Forelimb muscle (tissue), 1 donor: ENCODE data around the gene PTGES3L. TPM values are rescaled to one million over a fixed set of nuclear protein-coding genes. Genes with fewer than 3 reads are reported as not detected.
"Not testable (repeated sequence)": the region's sequence is repeated elsewhere in the genome, so short reads cannot be mapped to it uniquely, and the experiment has no call there.

Source experiments
- DNase-seq: peaks from one replicate; pipeline ENCODE4 v3.0.0-alpha.2; 2013; ENCODE audit warnings: low read depth
- polyA plus RNA-seq: library from polyadenylated mRNA; unstranded; fragments of 120-200 nt; gene quantifications from one replicate; pipeline ENCODE4 v1.2.1, GENCODE V29; 2013; ENCODE audit not compliant: insufficient read length

The PTGES3L gene
- polyA plus RNA-seq, 1 donor: 88.8 TPM

DNA sequence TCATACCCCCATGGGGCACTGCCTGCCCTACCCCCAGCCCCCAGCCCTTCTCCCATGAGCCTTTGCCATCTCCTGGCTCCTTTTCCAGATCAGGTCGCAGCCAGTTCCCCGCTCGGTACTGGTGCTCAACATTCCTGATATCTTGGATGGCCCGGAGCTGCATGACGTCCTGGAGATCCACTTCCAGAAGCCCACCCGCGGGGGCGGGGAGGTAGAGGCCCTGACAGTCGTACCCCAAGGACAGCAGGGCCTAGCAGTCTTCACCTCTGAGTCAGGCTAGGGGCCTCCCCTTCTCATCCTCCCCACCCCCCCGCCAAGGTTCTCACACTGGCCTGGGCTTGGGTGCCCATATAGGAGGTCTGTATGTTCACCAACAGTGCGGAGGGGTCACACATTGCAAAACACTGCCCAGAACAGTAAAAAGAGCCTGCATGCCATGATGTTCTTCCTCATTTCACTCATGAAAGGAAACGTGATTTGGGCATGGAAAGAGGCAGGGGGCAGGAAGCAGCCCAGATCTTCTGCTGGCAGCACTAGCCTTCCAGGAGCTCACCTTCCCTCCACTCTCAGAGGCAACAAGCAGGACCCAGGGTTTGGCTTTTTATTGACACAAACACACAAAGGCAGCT is 34.3 kb upstream of the PTGES3L start:
- no peak for DNase-seq

DNA sequence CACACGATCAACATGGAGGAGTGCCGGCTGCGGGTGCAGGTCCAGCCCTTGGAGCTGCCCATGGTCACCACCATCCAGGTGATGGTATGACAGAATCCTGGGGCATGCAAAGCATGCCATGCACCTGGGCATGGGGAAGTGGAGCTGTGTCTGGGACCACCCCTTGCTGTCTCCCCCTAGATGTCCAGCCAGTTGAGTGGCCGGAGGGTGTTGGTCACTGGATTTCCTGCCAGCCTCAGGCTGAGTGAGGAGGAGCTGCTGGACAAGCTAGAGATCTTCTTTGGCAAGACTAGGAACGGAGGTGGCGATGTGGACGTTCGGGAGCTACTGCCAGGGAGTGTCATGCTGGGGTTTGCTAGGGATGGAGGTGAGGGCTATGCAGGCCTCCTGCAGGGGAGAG is 33.4 kb upstream of the PTGES3L start:
- no peak for DNase-seq

DNA sequence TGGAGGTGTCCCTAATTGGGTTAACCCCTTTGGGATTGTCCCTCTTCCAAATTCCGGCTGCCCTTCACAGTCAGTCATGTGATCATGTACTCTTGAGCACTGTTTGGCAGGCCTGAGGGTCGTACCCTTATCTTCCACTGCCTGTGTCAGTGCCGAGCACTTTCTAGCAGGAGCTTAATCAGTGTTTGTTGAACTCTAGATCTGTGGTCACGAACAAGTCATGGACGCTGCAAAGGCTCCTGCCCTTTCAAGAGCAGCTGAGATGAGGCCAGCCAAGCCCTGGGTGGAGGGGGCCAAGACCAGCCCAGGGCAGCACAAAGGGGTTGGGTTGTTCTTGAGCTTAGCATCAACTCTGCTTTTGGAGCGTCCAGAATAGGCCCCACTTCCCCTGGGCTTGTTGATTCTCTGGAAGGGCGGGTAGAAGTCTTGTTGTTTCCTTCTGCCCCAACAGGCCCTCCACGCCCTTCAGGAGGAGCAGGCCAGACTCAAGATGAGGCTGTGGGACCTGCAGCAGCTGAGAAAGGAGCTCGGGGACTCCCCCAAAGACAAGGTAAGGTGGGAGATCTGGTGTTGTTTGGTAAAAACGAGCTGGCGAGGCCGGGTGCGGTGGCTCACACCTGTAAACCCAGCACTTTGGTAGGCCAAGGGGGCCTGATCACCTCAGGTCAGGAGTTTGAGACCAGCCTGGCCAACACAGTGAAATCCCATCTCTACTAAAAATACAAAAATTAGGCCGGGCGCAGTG is 32.0 kb upstream of the PTGES3L start:
- DNase-seq: no peak

DNA sequence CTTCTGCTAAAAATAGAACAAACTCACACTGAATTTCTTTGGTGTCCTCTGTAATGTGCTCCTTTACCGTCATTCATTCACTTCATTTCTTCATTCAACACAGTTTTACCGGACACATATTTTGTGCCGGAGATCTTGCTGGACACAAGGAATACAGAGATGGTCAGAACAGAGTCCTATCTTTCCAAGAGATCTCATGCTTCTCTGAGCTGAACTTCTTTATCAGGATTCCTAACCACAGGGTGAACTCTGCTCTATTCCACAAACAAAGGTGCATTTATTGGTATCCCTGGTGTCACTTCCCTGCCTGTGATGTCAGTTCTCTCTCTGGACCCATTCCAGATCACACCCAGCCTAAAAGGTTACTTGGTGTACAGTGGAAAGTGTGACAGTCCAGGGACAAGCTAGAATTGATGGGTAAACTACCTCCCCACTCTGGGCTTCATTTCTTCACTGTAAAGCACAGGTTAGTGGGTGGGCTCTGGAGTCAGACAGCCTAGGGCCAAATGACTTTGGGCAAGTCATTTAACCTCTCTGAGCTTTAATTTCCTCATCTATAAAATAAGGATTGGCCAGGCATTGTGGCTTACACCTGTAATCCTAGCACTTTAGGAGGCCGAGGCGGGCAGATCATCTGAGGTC is 30.9 kb upstream of the PTGES3L start:
- no peak for DNase-seq

DNA sequence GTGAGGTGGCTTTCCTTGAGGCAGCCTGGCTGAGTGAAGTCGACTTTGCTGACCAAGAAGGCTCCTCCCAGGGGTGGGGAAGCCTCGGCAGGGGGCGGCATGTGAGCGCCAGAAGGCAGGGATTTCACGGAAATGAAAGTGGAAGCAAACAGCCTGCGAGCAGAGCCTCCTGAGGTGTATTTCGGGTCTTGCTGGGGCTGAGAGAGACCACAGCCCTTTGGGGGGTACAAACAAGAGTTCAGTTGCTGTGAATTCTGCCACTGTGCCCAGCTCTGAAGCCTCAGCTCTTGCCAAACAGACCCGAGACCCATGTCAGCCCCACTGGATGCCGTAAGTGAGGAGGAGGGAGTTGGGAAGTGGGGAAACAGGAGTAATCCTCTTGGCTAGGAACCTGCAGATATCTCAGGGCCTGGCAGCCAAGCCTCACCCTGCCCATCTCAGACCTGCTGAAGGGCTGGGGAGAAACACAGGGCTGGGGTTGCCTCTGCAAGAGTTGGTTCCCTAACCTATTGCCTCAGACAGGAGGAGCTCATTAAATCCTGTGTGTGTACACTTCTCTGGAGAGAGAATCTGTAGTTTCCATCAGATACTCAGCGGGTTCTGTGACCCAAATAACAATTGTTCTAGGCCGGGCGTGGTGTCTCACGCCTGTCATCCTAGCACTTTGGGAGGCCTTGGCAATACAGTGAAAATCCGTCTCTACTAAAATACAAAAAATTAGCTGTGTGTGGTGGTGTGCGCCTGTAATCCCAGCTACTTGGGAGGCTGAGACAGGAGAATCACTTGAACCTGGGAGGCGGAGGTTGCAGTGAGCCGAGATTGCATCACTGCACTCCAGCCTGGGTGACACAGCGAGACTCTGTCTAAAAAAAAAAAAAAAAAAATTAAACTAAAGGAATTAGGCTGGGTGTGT is 27.0 kb upstream of the PTGES3L start, which contains the start of gene IFI35:
Gene IFI35 (plus strand): TSS at position 146 of the 913 bp plus-strand sequence. CDS start 164 bp downstream, at position 310.
- DNase-seq: no peak

DNA sequence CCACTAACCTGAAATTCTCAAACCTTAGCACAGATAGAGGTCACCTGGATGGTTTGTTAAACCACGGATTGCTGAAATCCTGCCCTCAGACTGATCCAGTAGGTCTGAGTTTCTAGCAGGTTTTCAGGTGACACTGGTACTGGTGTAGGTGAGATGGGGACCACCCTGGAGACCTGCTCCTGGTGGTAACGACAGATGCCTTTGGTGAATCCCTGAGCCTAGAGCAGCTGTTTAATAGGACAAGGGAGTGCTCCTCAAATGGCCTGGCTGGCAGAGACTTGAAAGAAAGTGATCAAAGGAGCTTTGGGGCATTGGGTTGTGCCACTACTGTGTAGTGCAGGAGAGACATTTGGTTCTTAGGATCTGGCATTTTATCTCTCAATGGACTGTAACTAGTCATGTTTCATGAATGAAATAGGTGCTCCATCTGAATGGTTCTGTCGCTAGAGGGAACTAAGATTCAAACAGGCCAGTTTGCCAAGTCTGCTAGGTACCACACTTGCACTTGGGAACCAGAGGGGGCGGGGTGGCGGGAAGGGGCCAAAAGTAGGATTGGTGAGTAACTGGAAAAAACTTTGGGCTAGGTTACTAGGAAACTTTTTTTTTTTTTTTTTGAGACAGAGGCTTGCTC is 23.8 kb upstream of the PTGES3L start:
- no peak for DNase-seq

DNA sequence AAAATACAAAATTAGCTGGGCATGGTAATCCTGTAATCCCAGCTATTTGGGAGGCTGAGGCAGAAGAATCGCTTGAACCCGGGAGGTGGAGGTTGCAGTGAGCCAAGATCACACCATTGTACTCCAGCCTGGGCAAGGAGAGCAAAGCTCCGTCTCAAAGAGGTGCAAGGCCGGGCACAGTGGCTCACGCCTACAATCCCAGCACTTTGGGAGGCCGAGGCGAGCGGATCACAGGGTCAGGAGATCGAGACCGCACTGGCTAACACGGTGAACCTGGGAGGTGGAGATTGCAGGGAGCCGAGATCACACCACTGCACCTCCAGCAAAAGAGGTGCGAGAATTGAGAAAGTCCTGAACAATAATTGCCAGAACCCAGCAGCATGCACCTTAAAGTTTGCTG is 21.0 kb upstream of the PTGES3L start:
- DNase-seq: not testable (repeated sequence)

DNA sequence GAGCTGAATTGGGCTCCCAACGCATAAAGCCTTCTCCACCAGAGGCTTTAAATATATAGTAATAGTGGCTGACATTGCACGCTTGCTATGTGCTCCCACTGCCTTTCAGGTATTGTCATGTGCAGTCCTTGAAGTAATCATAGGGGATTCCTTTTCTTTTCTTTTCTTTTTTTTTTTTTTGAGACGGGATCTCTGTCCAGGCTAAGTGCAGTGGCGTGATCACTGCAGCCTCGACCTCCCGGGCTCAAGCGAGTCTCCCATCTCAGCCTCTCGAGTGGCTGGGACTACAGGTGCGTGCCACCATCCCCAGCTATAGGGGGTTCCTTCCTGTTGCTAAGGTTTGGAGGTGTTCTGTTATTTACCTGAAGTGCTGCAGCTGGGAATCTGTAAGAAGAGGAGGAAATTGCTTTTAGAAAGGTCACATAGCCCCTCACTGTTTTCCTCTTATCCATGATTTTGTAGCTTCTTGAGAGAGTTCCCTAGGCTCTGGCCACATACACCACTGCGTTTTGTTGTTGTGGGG is 19.2 kb upstream of the PTGES3L start:
- no peak for DNase-seq

DNA sequence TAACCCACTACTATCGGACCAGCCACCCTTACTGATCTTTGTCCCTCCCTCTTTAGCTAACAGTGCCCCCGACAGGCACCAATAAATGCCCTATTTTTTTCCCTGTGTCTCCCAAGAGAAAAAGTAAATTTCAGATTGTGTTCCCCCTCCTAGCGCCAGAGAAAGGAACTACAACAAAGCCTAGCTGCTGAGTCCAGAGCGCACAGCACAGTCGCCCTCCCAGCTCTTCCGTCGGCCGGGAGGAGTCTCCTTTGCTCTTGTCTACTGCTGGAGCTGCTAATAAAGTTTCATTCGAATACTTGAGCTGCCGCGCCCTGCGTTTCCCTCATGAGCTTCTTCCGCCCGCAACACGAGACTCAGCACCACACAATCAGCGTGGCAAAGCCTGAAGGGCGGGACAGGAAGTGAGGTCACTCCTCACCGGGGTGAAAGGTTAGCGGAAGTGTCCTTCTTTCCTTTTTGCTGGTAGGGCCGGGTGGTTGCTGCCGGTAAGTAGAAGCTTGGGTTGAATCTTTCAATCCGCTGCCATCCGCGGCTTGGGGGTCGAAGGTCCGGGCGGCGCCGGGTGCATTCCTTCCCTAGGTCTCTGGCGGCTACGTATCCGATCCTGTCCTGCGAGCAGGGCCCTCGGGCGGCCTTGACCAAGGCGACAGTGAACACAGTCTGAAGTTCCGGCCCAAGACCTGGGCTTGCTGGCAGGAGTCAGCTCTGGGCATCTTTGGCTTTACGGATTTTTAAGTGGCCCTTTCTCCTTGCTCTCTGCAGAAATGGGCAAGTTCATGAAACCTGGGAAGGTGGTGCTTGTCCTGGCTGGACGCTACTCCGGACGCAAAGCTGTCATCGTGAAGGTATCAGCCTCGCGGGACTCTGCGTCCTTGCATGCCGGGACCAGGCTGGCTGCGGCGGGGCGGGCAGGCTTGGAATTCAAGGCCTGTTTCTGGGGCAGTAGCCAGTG is 18.4 kb upstream of the PTGES3L start, which contains the start of gene RPL27:
Gene RPL27 (plus strand): TSS at position 436 of the 955 bp plus-strand sequence. CDS start 332 bp downstream, at position 768.
- peak; percentile 99 for DNase-seq

DNA sequence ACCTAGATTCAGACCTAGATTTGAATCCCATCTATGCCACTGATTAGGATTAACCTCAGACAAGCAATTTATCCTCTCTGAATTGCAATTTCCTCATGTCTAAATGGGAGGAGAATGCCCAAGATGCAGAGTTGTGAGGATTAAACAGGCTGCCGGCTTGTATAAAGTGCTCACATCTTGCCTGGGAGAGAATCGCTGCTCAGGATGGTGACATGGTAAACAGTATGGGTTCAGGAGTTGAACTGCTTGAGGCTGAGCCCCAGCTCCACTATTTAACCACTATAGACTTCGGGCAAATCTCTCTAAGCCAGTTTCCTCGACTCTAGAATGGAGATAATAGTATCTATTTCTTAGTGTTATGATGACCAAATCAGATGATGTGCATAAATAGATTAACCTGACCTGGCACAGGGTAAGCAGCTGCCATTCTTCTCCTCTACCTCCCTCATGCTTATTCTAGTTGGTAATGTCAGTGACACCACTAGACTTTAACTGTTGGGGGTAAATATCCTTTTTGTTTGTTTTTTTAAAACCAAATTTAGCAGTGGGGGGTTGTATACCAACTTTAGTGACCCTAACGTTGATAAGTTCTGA is 17.6 kb upstream of the PTGES3L start:
- DNase-seq: no peak

DNA sequence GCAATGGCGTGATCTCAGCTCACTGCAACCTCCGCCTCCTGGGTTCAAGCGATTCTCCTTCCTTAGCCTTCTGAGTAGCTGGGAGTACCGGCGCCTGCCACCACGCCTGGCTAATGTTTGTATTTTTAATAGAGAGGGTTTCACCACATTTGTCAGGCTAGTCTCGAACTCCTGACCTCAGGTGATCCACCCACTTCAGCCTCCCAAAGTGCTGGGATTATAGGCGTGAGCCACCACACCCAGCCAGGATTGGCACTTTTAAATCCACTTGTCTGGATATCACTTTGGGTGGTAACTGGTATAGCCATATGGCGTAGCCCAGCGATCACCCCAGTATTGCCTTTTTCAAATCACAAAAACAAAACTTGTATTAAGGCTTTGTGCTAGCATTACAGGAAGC is 14.0 kb upstream of the PTGES3L start:
- DNase-seq: not testable (repeated sequence)

DNA sequence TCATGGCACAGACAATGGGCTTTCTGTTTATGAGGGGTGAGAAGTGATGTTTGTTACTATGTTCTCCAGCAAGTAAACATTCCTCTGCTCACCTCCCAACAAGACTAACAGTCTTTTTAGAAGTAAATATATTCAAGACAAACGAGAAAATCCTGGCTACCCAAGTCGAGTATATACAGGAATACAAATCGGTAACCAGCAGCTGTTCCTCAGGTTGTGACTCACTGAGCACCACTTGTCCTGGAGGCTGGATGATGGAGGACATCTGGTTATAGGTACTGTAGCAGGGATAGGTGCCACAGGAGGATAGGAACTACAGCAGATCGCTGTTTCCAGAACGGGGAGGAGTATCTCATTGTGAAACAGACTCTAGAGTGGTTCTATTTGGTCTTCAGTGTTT is 13.0 kb upstream of the PTGES3L start:
- no peak for DNase-seq

DNA sequence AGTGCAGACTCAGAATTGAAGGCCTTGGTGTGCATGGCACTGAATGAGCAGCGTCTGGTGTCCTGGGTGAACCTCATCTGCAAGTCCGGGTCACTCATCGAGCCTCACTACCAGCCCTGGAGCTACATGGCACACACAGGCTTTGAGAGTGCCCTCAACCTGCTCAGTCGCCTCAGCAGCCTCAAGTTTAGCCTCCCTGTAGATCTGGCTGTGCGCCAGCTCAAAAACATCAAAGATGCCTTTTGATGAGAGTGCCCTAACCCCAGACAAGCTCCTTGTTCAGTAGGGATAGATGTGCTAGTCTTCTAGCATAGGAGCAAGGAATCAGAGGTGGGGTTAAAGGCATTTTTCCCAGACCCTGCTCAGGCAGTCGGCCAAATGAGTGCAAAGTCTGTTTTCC is 11.6 kb upstream of the PTGES3L start:
- no peak for DNase-seq

DNA sequence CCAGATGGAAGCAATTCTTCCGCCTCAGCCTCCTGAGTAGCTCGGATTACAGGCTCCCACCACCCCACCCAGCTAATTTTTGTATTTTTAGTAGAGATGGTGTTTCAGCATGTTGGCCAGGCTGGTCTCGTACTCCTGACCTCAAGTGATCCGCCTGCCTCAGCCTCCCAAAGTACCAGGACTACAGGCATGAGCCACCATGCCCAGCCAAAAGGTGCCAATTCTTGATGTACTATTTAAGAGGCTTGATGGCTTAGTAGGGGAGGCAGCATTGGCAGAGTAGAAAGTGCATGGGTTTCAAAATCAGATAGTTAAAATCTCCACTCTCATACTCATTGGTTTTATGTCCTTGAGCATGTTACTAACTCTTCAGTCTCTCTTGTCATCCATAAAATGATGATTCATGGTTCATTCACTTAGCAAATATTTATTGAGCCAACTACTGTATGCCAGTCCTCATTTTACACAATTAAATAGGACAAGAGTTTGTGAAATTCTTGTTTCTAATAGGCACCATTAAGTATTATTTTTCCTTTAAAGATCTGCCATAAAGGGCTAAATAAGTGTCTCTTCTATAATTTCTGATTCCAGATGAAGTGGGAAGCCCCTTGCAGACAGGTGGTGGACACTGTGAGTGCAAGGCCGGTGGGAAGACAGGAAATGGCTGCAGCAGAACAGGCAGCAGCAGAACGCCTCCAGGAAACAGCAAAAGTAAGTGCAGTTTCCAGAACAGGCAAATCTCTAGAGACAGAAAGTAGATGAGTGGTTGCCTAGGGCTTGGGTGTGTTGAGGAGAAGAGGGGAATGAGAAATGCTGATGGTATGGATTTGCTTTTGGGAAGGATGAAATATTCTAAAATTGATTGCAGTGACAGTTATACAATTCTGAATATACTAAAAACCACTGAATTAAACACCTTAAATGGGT is 10.1 kb upstream of the PTGES3L start:
- no peak for DNase-seq

DNA sequence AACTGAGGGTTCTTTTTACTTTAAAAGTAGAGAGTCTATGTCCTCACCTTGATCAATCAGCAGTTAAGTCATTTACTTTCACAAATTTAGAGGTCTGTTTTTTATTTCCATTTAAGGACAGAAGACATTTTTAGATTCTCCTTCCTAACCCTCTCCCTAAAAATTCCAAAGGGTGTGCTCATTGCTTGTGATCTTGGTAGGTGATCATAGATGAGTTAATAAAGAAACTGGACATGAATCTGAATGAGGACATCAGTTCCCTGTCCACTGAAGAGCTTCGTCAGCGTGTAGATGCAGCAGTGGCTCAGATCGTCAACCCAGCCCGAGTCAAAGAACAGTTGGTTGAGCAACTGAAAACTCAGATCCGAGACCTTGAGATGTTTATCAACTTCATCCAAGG is 9.3 kb upstream of the PTGES3L start:
- no peak for DNase-seq

DNA sequence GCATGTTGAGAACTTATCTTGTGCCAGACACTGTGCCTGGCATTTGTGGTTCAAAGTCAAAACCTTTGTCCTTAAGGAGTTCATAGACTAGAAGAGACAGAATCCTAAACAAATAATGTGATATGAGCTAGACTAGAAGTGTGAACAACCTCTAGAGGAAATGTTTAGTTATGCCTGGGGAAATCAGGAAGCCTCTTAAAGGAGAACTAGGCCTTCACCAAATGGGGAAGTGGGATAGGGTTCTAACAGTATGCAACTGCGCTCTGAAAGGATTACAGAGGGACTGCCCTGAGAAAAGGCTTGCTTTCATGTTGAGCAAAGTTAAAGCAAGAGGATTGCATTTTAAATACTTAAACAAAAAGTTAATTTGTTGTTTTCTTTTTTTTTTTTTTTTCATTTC is 5.3 kb upstream of the PTGES3L start:
- DNase-seq: no peak

DNA sequence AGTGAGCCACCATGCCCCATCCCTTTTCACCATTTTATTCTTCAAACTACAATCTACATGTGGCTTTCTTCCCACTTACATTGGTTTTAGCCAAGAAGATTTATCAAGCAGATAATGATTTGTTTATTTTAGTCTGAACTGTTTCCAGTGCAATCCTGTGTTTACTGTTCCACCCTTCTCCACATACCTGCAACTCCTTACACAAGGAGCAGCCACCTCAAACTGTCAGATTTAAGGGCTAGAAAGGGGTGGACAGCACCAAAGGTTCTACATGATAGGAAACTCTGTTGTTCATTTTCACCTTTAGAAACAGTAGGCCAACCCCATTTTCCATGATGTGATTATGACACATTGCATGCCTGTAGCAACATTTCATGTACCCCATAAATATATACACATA is 2.4 kb upstream of the PTGES3L start:
- no peak for DNase-seq

DNA sequence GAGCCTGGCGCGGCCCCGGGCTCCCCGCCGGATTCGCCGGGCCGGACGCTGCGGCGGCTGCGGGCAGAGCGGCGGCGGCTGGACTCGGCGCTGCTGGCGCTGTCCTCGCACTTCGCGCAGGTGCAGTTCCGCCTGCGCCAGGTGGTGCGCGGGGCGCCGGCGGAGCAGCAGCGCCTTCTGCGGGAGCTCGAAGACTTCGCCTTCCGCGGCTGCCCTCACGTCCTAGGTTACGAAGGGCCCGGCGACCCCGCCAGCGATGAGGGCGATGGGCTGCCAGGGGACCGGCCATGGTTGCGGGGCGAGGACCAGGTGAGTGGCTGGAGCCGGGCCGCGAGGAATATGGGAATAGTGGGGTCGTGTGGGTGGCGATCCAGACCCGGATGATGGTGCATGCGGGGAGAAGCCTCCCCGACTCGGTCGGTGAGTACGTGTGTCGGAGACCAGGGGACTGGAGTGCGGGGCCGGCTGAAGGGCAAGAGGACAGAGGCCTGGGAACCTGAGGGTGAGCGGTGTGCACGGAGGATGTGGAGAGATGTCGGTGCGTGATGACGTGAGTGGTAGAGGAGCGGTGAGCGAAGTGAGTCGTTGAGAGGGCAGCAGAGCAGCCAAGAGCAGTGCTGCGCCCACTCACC is 1.0 kb upstream of the PTGES3L start:
- no peak for DNase-seq
